Ramos (cell line): ENCODE data around the gene EIPR1.

Experiments
- in situ Hi-C: fragments of 300-500 bp; cut with MboI; formaldehyde crosslinking; loops from one replicate; pipeline ENCODE4 v1.14.3; 2022; ENCODE audit warnings: low sequenced_read_pairs; ENCODE audit not compliant: unreplicated experiment

The EIPR1 gene

GRCh38 chr2:3377612-3378432 is at the start of gene EIPR1:
EIPR1 (minus strand) TSS chr2:3377818; CDS start chr2:3377689, 129 bp downstream.
- in situ Hi-C loops, result no loop called here

- in situ Hi-C loops, result no loop called here
These were observed 49.7 kb upstream of the EIPR1 start for GRCh38 chr2:3427272-3427671.

GRCh38 chr2:3426615-3427014 is 49.0 kb upstream of the EIPR1 start:
- in situ Hi-C loops, result no loop called here

- in situ Hi-C loops, result no loop called here
These were observed 46.7 kb upstream of the EIPR1 start for GRCh38 chr2:3424171-3424795.

GRCh38 chr2:3423492-3424170 is 46.0 kb upstream of the EIPR1 start:
- in situ Hi-C loops, result no loop called here

GRCh38 chr2:3422161-3422779 is 44.7 kb upstream of the EIPR1 start:
- in situ Hi-C loops, result no loop called here

- in situ Hi-C loops, result no loop called here
These were observed 44.0 kb upstream of the EIPR1 start for GRCh38 chr2:3421580-3421979.

- in situ Hi-C loops, result no loop called here
These were observed 43.3 kb upstream of the EIPR1 start for GRCh38 chr2:3420769-3421397.

GRCh38 chr2:3420076-3420768 is 42.6 kb upstream of the EIPR1 start:
- in situ Hi-C loops, result no loop called here

GRCh38 chr2:3418766-3419404 is 41.3 kb upstream of the EIPR1 start:
- in situ Hi-C loops, result no loop called here

GRCh38 chr2:3414133-3414860 is 36.7 kb upstream of the EIPR1 start:
- in situ Hi-C loops, result no loop called here

- in situ Hi-C loops, result no loop called here
These were observed 36.1 kb upstream of the EIPR1 start for GRCh38 chr2:3413697-3414096.

- in situ Hi-C loops, result no loop called here
These were observed 33.5 kb upstream of the EIPR1 start for GRCh38 chr2:3411103-3411502.

GRCh38 chr2:3409627-3410170 is 32.1 kb upstream of the EIPR1 start:
- in situ Hi-C loops, result no loop called here

- in situ Hi-C loops, result no loop called here
These were observed 31.2 kb upstream of the EIPR1 start for GRCh38 chr2:3408781-3409180.

- in situ Hi-C loops, result no loop called here
These were observed 28.9 kb upstream of the EIPR1 start for GRCh38 chr2:3406501-3406900.

- in situ Hi-C loops, result no loop called here
These were observed 28.3 kb upstream of the EIPR1 start for GRCh38 chr2:3405876-3406275.

- in situ Hi-C loops, result no loop called here
These were observed 27.7 kb upstream of the EIPR1 start for GRCh38 chr2:3405307-3405706.
